ENCODE data around the gene OR52I2.

The OR52I2 gene

DNA sequence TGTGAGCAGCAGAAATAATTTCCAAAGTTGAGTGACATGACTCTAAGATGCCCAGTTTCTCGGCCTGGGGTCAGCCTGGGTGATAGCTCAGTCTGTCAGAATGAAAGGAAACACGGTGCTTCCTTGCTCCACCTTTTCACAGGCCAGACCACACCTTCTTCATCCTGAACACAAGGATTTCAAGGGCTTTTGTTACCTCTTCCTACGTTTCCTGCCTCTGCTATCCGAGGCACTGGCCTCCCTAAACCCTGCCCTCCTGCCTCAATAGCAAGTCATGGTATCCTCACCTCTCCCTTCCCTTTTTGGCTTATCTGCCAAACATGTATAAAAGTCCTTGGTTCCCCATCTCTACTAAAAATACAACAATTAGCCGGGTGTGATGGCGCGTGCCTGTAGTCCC, 60.5 kb downstream of the OR52I2 start:
- Histone ChIP-seq H2AFZ (ENCODE audit: low read length) (no peak overlapping the region), H3K4me1 (ENCODE audit: control insufficient read depth in 2 of 2, insufficient read depth in 1 of 2, low read depth in 1 of 2, low read length in 2 of 2) (peaks cover 0 to 16% of the 10 kb centered on the region in 2 donors), H4K91ac (ENCODE audit: low read depth, low read length, poor library complexity) (no peak overlapping the region), H3K27ac (replicated peaks; ENCODE audit: low read length) (no peak overlapping the region), H3K4me3 (ENCODE audit: low read length in 2 of 2) (no peak overlapping the region), H3K36me3 (replicated peaks in 1 of 2; ENCODE audit: control insufficient read depth in 2 of 2, insufficient read depth in 2 of 2, low read length in 2 of 2) (no peaks in the 10 kb centered on the region), H3K27me3 (ENCODE audit: control insufficient read depth in 3 of 3, insufficient read depth in 3 of 3, low read depth in 1 of 3, low read length in 3 of 3) (no peaks in the 10 kb centered on the region), H3K23ac (ENCODE audit: low read depth, low read length, poor library complexity) (no peak overlapping the region), H2AK5ac (ENCODE audit: low read depth, low read length) (no peak overlapping the region), H3K4me2 (ENCODE audit: insufficient read depth, low read length, poor library complexity, severe bottlenecking) (no peak overlapping the region), H2BK120ac (ENCODE audit: low read depth, low read length) (no peak overlapping the region), H3K9ac (ENCODE audit: low read depth, low read length, poor library complexity) (no peak overlapping the region), H2BK5ac (ENCODE audit: low read length) (no peak overlapping the region), H3K14ac (ENCODE audit: low read length) (no peak overlapping the region), H2BK12ac (ENCODE audit: low read length) (no peak overlapping the region), H2BK15ac (ENCODE audit: low read length) (no peak overlapping the region), H4K8ac (ENCODE audit: low read depth, low read length) (no peak overlapping the region), H3K4ac (ENCODE audit: low read length) (no peak overlapping the region), H3K79me1 (ENCODE audit: low read depth, low read length) (no peaks in the 10 kb centered on the region), H3K18ac (ENCODE audit: low read length) (no peak overlapping the region), H3K9me3 (replicated peaks in 1 of 2; ENCODE audit: control insufficient read depth in 2 of 2, insufficient read depth in 1 of 2, low read depth in 1 of 2, low read length in 2 of 2) (no peaks in the 10 kb centered on the region)
- no CpG with 5 or more reads among the region's 7 CpGs for WGBS, 2 donors (ENCODE audit: extremely low coverage in 2 of 2, insufficient read length in 2 of 2, insufficient replicate concordance in 1 of 2)
- no peak for DNase-seq (ENCODE audit: low spot score)
